Keratinocyte (primary cell): ENCODE data around the gene LIG1.
A peak's percentile ranks its signal among the peaks of the same experiment; 100 is the strongest.

ENCODE experiments used
- CTCF ChIP-seq, 3 experiments: IDR thresholded peaks in 1 of 3; conservative IDR thresholded peaks in 1 of 3; optimal IDR thresholded peaks in 1 of 3; 2 replicates in 2 of 3; 3 replicates in 1 of 3; pipeline versions ENCODE3 to v1.5.1; 2011; ENCODE audit warnings: low read length in 3 of 3, mild to moderate bottlenecking in 3 of 3, moderate library complexity in 2 of 3, control low read depth in 1 of 3, inconsistent platforms in 1 of 3; ENCODE audit not compliant: insufficient read depth in 2 of 3; ENCODE audit errors: extremely low read depth in 1 of 3
- EZH2 ChIP-seq: IDR thresholded peaks from one replicate; pipeline ENCODE4 v1.6.1; 2012; ENCODE audit warnings: inconsistent platforms, mild to moderate bottlenecking, low read length, moderate library complexity

DNA sequence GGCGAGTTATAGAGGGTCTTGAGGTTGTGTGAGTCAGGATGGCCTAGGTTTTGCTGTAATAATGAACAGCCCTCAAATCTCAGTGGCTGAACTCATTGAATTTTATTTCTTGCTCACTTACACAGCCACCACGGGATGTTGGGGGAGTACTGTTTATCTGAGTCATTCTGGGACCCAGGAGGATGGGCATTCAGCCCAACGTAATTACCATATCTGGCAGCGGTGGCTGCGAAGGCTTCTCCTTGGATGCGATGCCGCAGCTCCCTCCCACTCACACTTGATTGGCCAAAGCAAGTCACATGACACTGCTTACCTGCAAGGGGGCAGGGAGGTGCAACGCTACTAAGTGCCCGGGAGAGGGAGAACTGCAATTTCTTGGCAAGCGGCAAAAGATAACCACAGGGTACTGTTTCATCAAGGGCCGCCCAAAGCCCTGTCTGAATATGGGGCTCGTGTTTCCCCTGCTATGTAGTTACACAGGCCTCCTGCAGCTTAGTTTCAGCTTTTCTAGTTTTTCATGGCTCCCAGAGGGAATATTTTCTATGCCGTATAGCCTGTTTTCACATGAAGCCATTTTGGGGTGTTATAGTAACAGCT, 20.2 kb upstream of the LIG1 start:
- TF ChIP-seq CTCF (optimal IDR thresholded peaks at IDR 0.05 in 1 of 3, IDR thresholded peaks at IDR 0.05 in 1 of 3, conservative IDR thresholded peaks at IDR 0.05 in 1 of 3; ENCODE audit: extremely low read depth in 1 of 3, insufficient read depth in 2 of 3, low read length in 3 of 3) (peak; percentile 56 to 73 (median 66)), EZH2 (no peak)
